GM23338 (cell line): ENCODE results near the gene CLPTM1L. TPM values are rescaled to one million over a fixed set of nuclear protein-coding genes. Genes with fewer than 3 reads are reported as not detected.
"Not testable (repeated sequence)": the region's sequence is repeated elsewhere in the genome, so short reads cannot be mapped to it uniquely, and the experiment has no call there.

Experiments
- ATAC-seq: fragments of 200-7000 bp; cut with Tn5 transposase; 3 replicates; pipeline ENCODE4 v1.9.1; 2020
- DNase-seq: peaks from one replicate; pipeline ENCODE4 v3.0.0-alpha.2; 2015; ENCODE audit warnings: low spot score
- H2AFZ ChIP-seq: fragments of 200-600 bp; sonication (generic); 2 replicates; pipeline ENCODE4 v1.8.0; 2016; ENCODE audit warnings: antibody characterized with exemption, mild to moderate bottlenecking, moderate library complexity
- H3F3A ChIP-seq: fragments of 200-600 bp; sonication (generic); replicated peaks from 2 replicates; pipeline ENCODE4 v1.8.0; 2017; ENCODE audit warnings: antibody characterized with exemption, mixed run types, low read depth
- H3K27ac ChIP-seq: fragments of 200-600 bp; sonication (generic); 2 replicates; pipeline ENCODE4 v1.6.1; 2016; ENCODE audit warnings: low read depth
- H3K27me3 ChIP-seq: fragments of 200-600 bp; sonication (generic); 2 replicates; pipeline ENCODE4 v1.8.0; 2016; ENCODE audit warnings: mild to moderate bottlenecking, mixed run types, moderate library complexity; ENCODE audit not compliant: insufficient read depth
- H3K36me3 ChIP-seq: fragments of 200-600 bp; sonication (generic); 2 replicates; pipeline ENCODE4 v1.8.0; 2016; ENCODE audit warnings: mild to moderate bottlenecking; ENCODE audit not compliant: insufficient read depth
- H3K4me1 ChIP-seq: fragments of 200-600 bp; sonication (generic); 2 replicates; pipeline ENCODE4 v1.8.0; 2016; ENCODE audit warnings: mild to moderate bottlenecking, moderate library complexity; ENCODE audit not compliant: insufficient read depth
- H3K4me2 ChIP-seq: fragments of 200-600 bp; sonication (generic); 2 replicates; pipeline ENCODE4 v1.7.1; 2017; ENCODE audit warnings: mixed run types
- H3K4me3 ChIP-seq: fragments of 200-600 bp; sonication (generic); 2 replicates; pipeline ENCODE4 v1.6.1; 2016; ENCODE audit warnings: mixed run types
- H3K79me2 ChIP-seq: fragments of 200-600 bp; sonication (generic); replicated peaks from 2 replicates; pipeline ENCODE4 v1.8.0; 2017; ENCODE audit warnings: mild to moderate bottlenecking; ENCODE audit not compliant: insufficient read depth
- H3K9me2 ChIP-seq: fragments of 200-600 bp; sonication (generic); 2 replicates; pipeline ENCODE4 v1.8.0; 2017; ENCODE audit not compliant: insufficient read depth
- H4K20me1 ChIP-seq: fragments of 200-600 bp; sonication (generic); replicated peaks from 2 replicates; pipeline ENCODE4 v1.8.0; 2017; ENCODE audit warnings: mild to moderate bottlenecking; ENCODE audit not compliant: insufficient read depth
- H3K27ac Mint-ChIP-seq: 2 replicates; pipeline ENCODE4 v1.8.0; 2020; ENCODE audit warnings: inconsistent platforms, mild to moderate bottlenecking, moderate library complexity, mixed read lengths
- H3K27me3 Mint-ChIP-seq: 3 replicates; pipeline ENCODE4 v1.8.0; 2022; ENCODE audit warnings: low read depth, mild to moderate bottlenecking, moderate library complexity, mixed read lengths, inconsistent platforms; ENCODE audit not compliant: insufficient read depth, poor library complexity
- H3K36me3 Mint-ChIP-seq: 3 replicates; pipeline ENCODE4 v1.8.0; 2021; ENCODE audit warnings: low read depth, mild to moderate bottlenecking, inconsistent platforms, moderate library complexity, mixed read lengths
- H3K4me1 Mint-ChIP-seq: 3 replicates; pipeline ENCODE4 v1.8.0; 2020; ENCODE audit warnings: mild to moderate bottlenecking, inconsistent platforms, mixed read lengths
- H3K4me3 Mint-ChIP-seq: 3 replicates; pipeline ENCODE4 v1.8.0; 2021; ENCODE audit warnings: moderate library complexity, mild to moderate bottlenecking, inconsistent platforms, mixed read lengths
- H3K9me3 Mint-ChIP-seq: 3 replicates; pipeline ENCODE4 v1.8.0; 2020; ENCODE audit warnings: moderate library complexity, mild to moderate bottlenecking, inconsistent platforms, mixed read lengths
- EZH2 ChIP-seq: fragments of 200-600 bp; sonication (generic); IDR thresholded peaks from one replicate; pipeline ENCODE4 v1.8.0; 2017; ENCODE audit warnings: antibody characterized with exemption, mild to moderate bottlenecking, low read depth; ENCODE audit not compliant: unreplicated experiment
- JUNB ChIP-seq: IDR thresholded peaks from one replicate; pipeline ENCODE4 v1.6.1; 2016; ENCODE audit warnings: antibody characterized with exemption; ENCODE audit not compliant: unreplicated experiment
- NANOG ChIP-seq: IDR thresholded peaks from 2 replicates; pipeline ENCODE4 v1.6.1; 2016; ENCODE audit warnings: antibody characterized with exemption, borderline replicate concordance
- POLR2AphosphoS5 ChIP-seq: IDR thresholded peaks from 2 replicates; pipeline ENCODE4 v1.6.1; 2016; ENCODE audit warnings: antibody characterized with exemption, low read depth
- ZNF114 ChIP-seq: fragments of 250-450 bp; sonication (Bioruptor Pico); IDR thresholded peaks from 2 replicates; pipeline ENCODE4 v1.5.0; 2020; ENCODE audit warnings: mild to moderate bottlenecking, moderate library complexity
- ZNF331 ChIP-seq: fragments of 250-450 bp; sonication (Bioruptor Pico); IDR thresholded peaks from 2 replicates; pipeline ENCODE4 v1.5.0; 2020; ENCODE audit warnings: low read depth, mild to moderate bottlenecking, moderate library complexity
- polyA plus RNA-seq: library from polyadenylated mRNA; unstranded; fragments of >200 nt; fragmentation: Nextera tagmentation; extraction: Ambion mirVana; gene quantifications from 2 replicates; pipeline ENCODE4 v1.2.1, GENCODE V29; 2016
- total RNA-seq: library from RNA; depleted of rRNA; stranded (reverse); fragments of >200 nt; shearing (Covaris generic); gene quantifications from 2 replicates; pipeline ENCODE4 v1.2.3, GENCODE V29; 2014
- TF ChIP-seq, protein P1 (sequence below), 2 experiments: fragments of 200-600 bp in 1 of 2; sonication (generic) in 1 of 2; conservative IDR thresholded peaks; 2 replicates each; pipeline versions ENCODE4 v1.5.1 to v1.6.1; 2016 to 2017; ENCODE audit warnings: antibody characterized with exemption in 2 of 2, low read depth in 2 of 2, mild to moderate bottlenecking in 2 of 2, moderate library complexity in 1 of 2

The CLPTM1L gene
- total and polyA plus RNA-seq, 2 experiments from 2014 or later: 39.9 to 110 TPM

- not testable (repeated sequence) for H3K36me3 ChIP-seq, H3K27ac Mint-ChIP-seq, H3K4me2 ChIP-seq, H3F3A ChIP-seq, H2AFZ ChIP-seq, H4K20me1 ChIP-seq, ATAC-seq, H3K4me3 ChIP-seq, H3K4me1 ChIP-seq, H3K27ac ChIP-seq, H3K27me3 ChIP-seq, H3K4me3 Mint-ChIP-seq, H3K9me2 ChIP-seq, H3K9me3 Mint-ChIP-seq, H3K4me1 Mint-ChIP-seq, DNase-seq
- peaks cover 45% of the 10 kb centered on the region for H3K79me2 ChIP-seq
- Mint-ChIP-seq H3K27me3 (peaks cover 15% of the 10 kb centered on the region), H3K36me3 (peaks cover 16% of the 10 kb centered on the region)
These were observed 60.4 kb downstream of the CLPTM1L start for GRCh38 chr5:1284336-1284970.

DNA sequence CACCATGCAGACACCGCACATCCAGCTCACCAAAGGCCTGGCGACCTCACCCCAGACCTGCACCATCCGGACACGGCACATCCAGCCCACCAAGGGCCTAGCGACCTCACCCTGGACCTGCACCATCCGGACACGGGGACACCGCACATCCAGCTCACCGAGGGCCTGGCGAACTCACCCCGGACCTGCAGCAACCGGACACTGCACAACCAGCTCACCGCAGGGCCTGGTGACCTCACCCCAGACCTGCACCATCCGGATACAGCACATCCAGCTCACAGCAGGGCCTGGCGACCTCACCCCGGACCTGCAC is 61.2 kb downstream of the CLPTM1L start:
- peaks cover 16% of the 10 kb centered on the region for H3K36me3 Mint-ChIP-seq
- H3K4me1 Mint-ChIP-seq, H3K36me3 ChIP-seq, H2AFZ ChIP-seq, H3K27me3 ChIP-seq, DNase-seq, H3K4me3 Mint-ChIP-seq, H3K4me3 ChIP-seq, H3K9me2 ChIP-seq, ATAC-seq, H3F3A ChIP-seq, H3K27ac Mint-ChIP-seq, H3K9me3 Mint-ChIP-seq, H3K4me2 ChIP-seq, H4K20me1 ChIP-seq, H3K27ac ChIP-seq, H3K4me1 ChIP-seq: not testable (repeated sequence)
- H3K27me3 Mint-ChIP-seq: peaks cover 14% of the 10 kb centered on the region
- H3K79me2 ChIP-seq: peaks cover 45% of the 10 kb centered on the region

DNA sequence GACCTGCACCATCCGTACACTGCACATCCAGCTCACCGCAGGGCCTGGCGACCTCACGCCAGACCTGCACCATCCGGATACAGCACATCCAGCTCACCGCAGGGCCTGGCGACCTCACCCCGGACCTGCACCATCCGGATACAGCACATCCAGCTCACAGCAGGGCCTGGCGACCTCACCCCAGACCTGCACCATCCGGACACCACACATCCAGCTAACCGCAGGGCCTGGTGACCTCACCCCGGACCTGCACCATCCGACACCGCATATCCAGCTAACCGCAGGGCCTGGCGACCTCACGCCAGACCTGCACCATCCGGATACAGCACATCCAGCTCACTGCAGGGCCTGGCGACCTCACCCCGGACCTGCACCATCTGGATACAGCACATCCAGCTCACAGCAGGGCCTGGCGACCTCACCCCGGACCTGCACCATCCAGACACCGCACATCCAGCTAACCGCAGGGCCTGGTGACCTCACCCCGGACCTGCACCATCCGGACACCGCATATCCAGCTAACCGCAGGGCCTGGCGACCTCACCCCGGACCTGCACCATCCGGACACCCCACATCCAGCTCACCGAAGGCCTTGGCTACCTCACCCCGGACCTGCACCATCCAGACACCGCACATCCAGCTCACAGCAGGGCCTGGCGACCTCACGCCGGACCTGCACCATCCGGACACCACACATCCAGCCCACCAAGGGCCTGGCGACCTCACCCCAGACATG is 61.7 kb downstream of the CLPTM1L start:
- not testable (repeated sequence) for H3K4me3 Mint-ChIP-seq, H3K4me3 ChIP-seq, H3K9me2 ChIP-seq, H3K27ac Mint-ChIP-seq, H3K4me1 Mint-ChIP-seq, H3K4me2 ChIP-seq, H3F3A ChIP-seq, H3K27me3 ChIP-seq, ATAC-seq, H4K20me1 ChIP-seq, H2AFZ ChIP-seq, H3K9me3 Mint-ChIP-seq, H3K36me3 ChIP-seq, DNase-seq, H3K27ac ChIP-seq, H3K4me1 ChIP-seq
- peaks cover 41% of the 10 kb centered on the region for H3K79me2 ChIP-seq
- peaks cover 15% of the 10 kb centered on the region for H3K27me3 Mint-ChIP-seq
- H3K36me3 Mint-ChIP-seq: peaks cover 16% of the 10 kb centered on the region

DNA sequence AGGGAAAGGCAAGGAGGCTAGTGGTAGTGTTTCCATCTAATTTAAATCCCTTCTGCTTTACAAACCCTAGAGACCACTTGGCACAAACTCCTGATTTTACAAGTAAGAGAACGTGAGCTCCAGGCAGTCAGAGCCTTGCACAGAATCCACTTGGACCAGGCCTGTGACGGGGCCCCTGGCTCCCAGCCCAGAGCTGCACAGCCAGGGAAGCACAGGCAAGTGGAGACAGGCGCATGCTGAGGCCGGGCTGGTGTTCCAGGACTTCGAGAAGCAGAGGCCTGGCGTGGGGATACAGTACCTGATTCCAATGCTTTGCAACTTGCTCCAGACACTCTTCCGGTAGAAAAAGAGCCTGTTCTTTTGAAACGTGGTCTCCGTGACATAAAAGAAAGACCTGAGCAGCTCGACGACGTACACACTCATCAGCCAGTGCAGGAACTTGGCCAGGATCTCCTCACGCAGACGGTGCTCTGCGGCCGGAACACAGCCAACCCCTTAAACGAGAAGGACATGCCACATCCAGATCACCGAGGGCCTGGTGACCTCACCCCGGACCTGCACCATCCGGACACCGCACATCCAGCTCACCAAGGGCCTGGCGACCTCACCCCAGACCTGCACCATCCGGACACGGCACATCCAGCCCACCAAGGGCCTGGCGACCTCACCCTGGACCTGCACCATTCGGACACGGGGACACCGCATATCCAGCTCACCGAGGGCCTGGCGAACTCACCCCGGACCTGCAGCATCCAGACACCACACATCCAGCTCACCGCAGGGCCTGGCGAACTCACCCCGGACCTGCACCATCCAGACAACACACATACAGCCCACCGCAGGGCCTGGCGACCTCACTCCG is 62.5 kb downstream of the CLPTM1L start:
- Histone ChIP-seq H3K4me1 (no peaks in the 10 kb centered on the region), H3K79me2 (peaks cover 33% of the 10 kb centered on the region), H3K27ac (no peak overlapping the region), H3K27me3 (no peaks in the 10 kb centered on the region), H3K4me2 (no peak overlapping the region), H3K4me3 (no peak overlapping the region), H2AFZ (no peak overlapping the region), H4K20me1 (no peaks in the 10 kb centered on the region), H3K36me3 (no peaks in the 10 kb centered on the region), H3F3A (no peaks in the 10 kb centered on the region), H3K9me2 (no peaks in the 10 kb centered on the region)
- Mint-ChIP-seq H3K36me3 (peaks cover 16% of the 10 kb centered on the region), H3K9me3 (no peaks in the 10 kb centered on the region; the same call in 2 of the 3 replicates), H3K4me3 (no peak overlapping the region), H3K27ac (no peak overlapping the region), H3K27me3 (peaks cover 15% of the 10 kb centered on the region), H3K4me1 (no peaks in the 10 kb centered on the region)
- ATAC-seq (no peak), DNase-seq (no peak)
- no peak for TF ChIP-seq NANOG
- TF ChIP-seq, protein P1, sequence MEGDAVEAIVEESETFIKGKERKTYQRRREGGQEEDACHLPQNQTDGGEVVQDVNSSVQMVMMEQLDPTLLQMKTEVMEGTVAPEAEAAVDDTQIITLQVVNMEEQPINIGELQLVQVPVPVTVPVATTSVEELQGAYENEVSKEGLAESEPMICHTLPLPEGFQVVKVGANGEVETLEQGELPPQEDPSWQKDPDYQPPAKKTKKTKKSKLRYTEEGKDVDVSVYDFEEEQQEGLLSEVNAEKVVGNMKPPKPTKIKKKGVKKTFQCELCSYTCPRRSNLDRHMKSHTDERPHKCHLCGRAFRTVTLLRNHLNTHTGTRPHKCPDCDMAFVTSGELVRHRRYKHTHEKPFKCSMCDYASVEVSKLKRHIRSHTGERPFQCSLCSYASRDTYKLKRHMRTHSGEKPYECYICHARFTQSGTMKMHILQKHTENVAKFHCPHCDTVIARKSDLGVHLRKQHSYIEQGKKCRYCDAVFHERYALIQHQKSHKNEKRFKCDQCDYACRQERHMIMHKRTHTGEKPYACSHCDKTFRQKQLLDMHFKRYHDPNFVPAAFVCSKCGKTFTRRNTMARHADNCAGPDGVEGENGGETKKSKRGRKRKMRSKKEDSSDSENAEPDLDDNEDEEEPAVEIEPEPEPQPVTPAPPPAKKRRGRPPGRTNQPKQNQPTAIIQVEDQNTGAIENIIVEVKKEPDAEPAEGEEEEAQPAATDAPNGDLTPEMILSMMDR (conservative IDR thresholded peaks at IDR 0.05; ENCODE audit: low read depth in 2 of 2): no peak
- TF ChIP-seq EZH2: no peak
- no peak for TF ChIP-seq ZNF114 (CRISPR knock-in tag)
- TF ChIP-seq ZNF331 (CRISPR knock-in tag): no peak
- TF ChIP-seq POLR2AphosphoS5: no peak
- no peak for TF ChIP-seq JUNB
